AG04449 (cell line): ENCODE results near the gene RBMS3.

Source experiments
- CTCF ChIA-PET: fragments of 350-600 bp; formaldehyde crosslinking; extraction: SDS; loops from one replicate; lab custom pipeline; 2021; ENCODE audit warnings: antibody characterized with exemption; lab: Yijun Ruan, JAX
- POLR2A ChIA-PET: fragments of 400-600, 350-600 bp; formaldehyde crosslinking; extraction: SDS; loops from one replicate; lab custom pipeline; 2020; ENCODE audit warnings: antibody characterized with exemption, inconsistent platforms; lab: Yijun Ruan, JAX
- DNase-seq: peaks from one replicate; pipeline ENCODE4 v3.0.0-alpha.2; 2010; ENCODE audit warnings: low read depth, low spot score
- H3K4me3 ChIP-seq: 2 replicates; pipeline ENCODE4 v1.5.1; 2011; ENCODE audit warnings: low read depth, mild to moderate bottlenecking, control low read depth, low read length
- TF ChIP-seq, protein P1 (sequence below): IDR thresholded peaks from one replicate; pipeline ENCODE4 v1.5.1; 2011; ENCODE audit warnings: mild to moderate bottlenecking, moderate library complexity, low read length, control low read depth, inconsistent platforms; ENCODE audit not compliant: insufficient read depth; ENCODE audit errors: missing control alignments

The RBMS3 gene

DNA sequence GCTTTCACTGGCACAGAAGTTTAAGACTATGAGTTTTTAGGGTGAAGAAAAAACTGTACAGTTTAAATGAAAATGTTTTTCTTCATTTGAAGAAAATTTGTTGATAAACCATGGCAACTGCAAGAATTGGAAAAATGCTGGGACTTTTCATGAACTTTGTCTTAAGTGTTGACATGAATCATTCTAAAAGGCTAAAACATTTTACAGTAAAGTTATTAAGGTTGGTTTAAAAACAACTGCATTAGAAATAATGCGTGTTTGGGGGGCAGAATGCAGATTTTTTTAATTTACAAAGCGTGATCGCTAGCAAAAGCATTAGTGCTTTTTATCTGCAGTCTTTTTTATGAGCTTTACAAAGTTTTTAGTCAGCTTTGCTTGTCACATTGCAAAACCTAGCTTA lies 723.6 kb downstream of the RBMS3 start:
- POLR2A ChIA-PET = no interaction called here
- TF ChIP-seq, protein P1, sequence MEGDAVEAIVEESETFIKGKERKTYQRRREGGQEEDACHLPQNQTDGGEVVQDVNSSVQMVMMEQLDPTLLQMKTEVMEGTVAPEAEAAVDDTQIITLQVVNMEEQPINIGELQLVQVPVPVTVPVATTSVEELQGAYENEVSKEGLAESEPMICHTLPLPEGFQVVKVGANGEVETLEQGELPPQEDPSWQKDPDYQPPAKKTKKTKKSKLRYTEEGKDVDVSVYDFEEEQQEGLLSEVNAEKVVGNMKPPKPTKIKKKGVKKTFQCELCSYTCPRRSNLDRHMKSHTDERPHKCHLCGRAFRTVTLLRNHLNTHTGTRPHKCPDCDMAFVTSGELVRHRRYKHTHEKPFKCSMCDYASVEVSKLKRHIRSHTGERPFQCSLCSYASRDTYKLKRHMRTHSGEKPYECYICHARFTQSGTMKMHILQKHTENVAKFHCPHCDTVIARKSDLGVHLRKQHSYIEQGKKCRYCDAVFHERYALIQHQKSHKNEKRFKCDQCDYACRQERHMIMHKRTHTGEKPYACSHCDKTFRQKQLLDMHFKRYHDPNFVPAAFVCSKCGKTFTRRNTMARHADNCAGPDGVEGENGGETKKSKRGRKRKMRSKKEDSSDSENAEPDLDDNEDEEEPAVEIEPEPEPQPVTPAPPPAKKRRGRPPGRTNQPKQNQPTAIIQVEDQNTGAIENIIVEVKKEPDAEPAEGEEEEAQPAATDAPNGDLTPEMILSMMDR = no peak
- no peak for DNase-seq
- CTCF ChIA-PET = interaction anchor here (0.9 to 3.8 kb wide), 3 partner anchors 7 to 10 kb away, joined by 3 to 37 read pairs (median 6); no protein-coding TSS in a partner anchor
- no peak overlapping the region for H3K4me3 ChIP-seq

- CTCF ChIA-PET = no interaction called here
- no peak overlapping the region for H3K4me3 ChIP-seq
- DNase-seq = no peak
- POLR2A ChIA-PET = no interaction called here
- TF ChIP-seq, protein P1 = no peak
Observed at GRCh38 chr3:30006111-30006510, 725.2 kb downstream of the RBMS3 start.

GRCh38 chr3:30007668-30008067 lies 726.8 kb downstream of the RBMS3 start:
- TF ChIP-seq, protein P1 = no peak
- no peak overlapping the region for H3K4me3 ChIP-seq
- DNase-seq = no peak
- POLR2A ChIA-PET = no interaction called here
- CTCF ChIA-PET = interaction anchor here (0.9 kb wide), 1 partner anchor 13 kb away, joined by 3 read pairs; no protein-coding TSS in a partner anchor

- ChIA-PET POLR2A (no interaction called here), CTCF (interaction anchor here (0.5 to 7.6 kb wide), 13 partner anchors 8 to 739 kb away, joined by 3 to 77 read pairs (median 5); partner anchors contain the start of gene RBMS3)
- TF ChIP-seq, protein P1 = no peak
- H3K4me3 ChIP-seq = no peak overlapping the region
- no peak for DNase-seq
Observed at GRCh38 chr3:30011237-30011803, 730.4 kb downstream of the RBMS3 start.

- ChIA-PET POLR2A (no interaction called here), CTCF (interaction anchor here (0.6 to 7.6 kb wide), 29 partner anchors 10 to 1586 kb away, joined by 3 to 77 read pairs (median 4); no protein-coding TSS in a partner anchor)
- DNase-seq = no peak
- no peak overlapping the region for H3K4me3 ChIP-seq
- TF ChIP-seq, protein P1 = peak; percentile 39
Observed at GRCh38 chr3:30012941-30013543, 732.2 kb downstream of the RBMS3 start.

DNA sequence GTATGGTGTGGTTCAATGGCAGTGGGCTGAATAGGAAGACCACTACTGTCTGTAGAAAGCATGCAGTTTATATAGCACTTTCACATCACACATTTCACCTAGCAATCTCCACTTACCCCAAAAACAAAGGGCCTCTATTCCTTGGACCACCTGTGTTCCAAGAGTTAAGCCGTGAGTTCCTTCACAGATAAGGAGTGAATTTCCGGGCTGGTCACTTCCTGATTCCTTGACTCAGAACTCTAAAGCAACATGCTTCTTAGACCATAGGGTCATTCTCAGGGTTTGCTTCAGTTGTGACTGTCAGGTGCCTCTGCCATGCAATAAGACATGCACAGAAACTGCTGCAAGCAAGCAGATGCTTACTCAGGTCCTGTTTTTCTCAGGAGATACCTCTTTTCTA lies 737.0 kb downstream of the RBMS3 start:
- ChIA-PET POLR2A (no interaction called here), CTCF (no interaction called here)
- TF ChIP-seq, protein P1 = no peak
- H3K4me3 ChIP-seq = no peak overlapping the region
- DNase-seq = no peak
